Osteocyte (in vitro differentiated cells): ENCODE measurements around the gene ZNF277. TPM values are rescaled to one million over a fixed set of nuclear protein-coding genes. Genes with fewer than 3 reads are reported as not detected.

Source experiments
- DNase-seq: peaks from one replicate; pipeline ENCODE4 v3.0.0; 2021; ENCODE audit warnings: mixed read lengths; ENCODE audit not compliant: unreplicated experiment; ENCODE audit errors: extremely low spot score
- H3K27ac Mint-ChIP-seq: one replicate; pipeline ENCODE4 v1.8.0; 2021; ENCODE audit warnings: mild to moderate bottlenecking, mixed read lengths; ENCODE audit not compliant: unreplicated experiment
- H3K27me3 Mint-ChIP-seq: one replicate; pipeline ENCODE4 v1.8.0; 2021; ENCODE audit warnings: mixed read lengths; ENCODE audit not compliant: unreplicated experiment
- H3K36me3 Mint-ChIP-seq: one replicate; pipeline ENCODE4 v1.8.0; 2021; ENCODE audit warnings: mixed read lengths; ENCODE audit not compliant: unreplicated experiment
- H3K4me1 Mint-ChIP-seq: one replicate; pipeline ENCODE4 v1.8.0; 2021; ENCODE audit warnings: mixed read lengths; ENCODE audit not compliant: unreplicated experiment
- H3K4me3 Mint-ChIP-seq: one replicate; pipeline ENCODE4 v1.8.0; 2021; ENCODE audit warnings: mild to moderate bottlenecking, moderate library complexity, mixed read lengths; ENCODE audit not compliant: unreplicated experiment
- H3K9me3 Mint-ChIP-seq: one replicate; pipeline ENCODE4 v1.8.0; 2021; ENCODE audit warnings: mixed read lengths; ENCODE audit not compliant: unreplicated experiment
- total RNA-seq: library from RNA; stranded (reverse); gene quantifications from 2 replicates; pipeline ENCODE4 v1.2.1, GENCODE V29; 2021
- TF ChIP-seq, protein P1 (sequence below): fragments of 200-600 bp; sonication (generic); IDR thresholded peaks from 2 replicates; pipeline ENCODE4 v1.5.0; 2021; ENCODE audit warnings: antibody characterized with exemption, mild to moderate bottlenecking, moderate library complexity

ZNF277 gene
- total RNA-seq, 1 donor from 2014 or later: 28.1 TPM

DNA sequence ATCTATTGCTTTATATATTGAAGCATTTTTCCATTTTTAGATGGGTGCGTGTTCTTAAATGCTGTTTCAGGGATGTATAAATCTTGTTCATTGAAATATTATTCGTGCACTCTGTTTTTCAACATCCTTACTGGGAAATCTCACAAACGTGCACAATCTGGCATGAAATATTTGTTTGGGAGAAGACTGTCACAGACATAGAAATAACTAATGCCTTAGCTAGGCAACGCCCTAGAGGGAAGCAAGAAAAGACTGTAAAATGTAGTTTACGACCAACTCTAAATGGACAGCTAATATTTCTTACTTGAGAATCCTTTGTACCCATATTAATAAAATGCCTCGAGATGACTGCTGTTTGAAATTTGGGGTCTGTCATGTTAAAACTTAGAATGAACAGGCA lies 9.2 kb upstream of the ZNF277 start:
- no peaks in the 10 kb centered on the region for H3K36me3 Mint-ChIP-seq
- H3K27ac Mint-ChIP-seq: no peak overlapping the region
- DNase-seq: no peak
- TF ChIP-seq, protein P1, sequence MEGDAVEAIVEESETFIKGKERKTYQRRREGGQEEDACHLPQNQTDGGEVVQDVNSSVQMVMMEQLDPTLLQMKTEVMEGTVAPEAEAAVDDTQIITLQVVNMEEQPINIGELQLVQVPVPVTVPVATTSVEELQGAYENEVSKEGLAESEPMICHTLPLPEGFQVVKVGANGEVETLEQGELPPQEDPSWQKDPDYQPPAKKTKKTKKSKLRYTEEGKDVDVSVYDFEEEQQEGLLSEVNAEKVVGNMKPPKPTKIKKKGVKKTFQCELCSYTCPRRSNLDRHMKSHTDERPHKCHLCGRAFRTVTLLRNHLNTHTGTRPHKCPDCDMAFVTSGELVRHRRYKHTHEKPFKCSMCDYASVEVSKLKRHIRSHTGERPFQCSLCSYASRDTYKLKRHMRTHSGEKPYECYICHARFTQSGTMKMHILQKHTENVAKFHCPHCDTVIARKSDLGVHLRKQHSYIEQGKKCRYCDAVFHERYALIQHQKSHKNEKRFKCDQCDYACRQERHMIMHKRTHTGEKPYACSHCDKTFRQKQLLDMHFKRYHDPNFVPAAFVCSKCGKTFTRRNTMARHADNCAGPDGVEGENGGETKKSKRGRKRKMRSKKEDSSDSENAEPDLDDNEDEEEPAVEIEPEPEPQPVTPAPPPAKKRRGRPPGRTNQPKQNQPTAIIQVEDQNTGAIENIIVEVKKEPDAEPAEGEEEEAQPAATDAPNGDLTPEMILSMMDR: no peak
- no peaks in the 10 kb centered on the region for H3K27me3 Mint-ChIP-seq
- no peak overlapping the region for H3K4me3 Mint-ChIP-seq
- H3K9me3 Mint-ChIP-seq: no peaks in the 10 kb centered on the region
- peaks cover 39% of the 10 kb centered on the region for H3K4me1 Mint-ChIP-seq

DNA sequence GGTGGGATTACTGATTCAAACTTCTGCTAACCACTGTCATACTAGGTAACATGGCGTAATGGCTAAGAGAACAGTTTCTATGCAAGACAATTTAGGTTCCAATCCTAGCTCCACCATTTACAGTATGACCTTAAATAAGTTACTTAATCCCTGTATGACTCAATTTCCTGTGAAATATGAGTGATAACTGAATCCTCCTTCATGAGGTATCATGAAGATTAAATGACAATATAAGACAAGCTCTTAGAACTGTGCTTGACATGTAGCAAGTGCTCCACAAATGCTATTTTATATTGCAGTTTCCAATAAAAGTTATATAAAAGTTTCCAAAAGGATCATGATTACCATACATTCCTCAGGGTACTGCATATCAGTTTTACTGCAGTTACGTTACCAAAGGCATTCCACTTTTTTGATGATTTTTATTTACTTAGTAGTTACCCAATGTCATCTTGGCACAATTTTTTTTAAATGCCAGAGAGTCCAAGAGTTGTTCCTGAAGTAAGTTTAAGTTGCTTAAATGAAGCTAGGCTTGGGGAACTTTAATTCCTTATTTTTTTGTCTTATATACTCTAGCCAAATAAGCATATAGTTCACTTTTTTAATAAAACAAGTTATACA lies 7.3 kb upstream of the ZNF277 start:
- no peak for DNase-seq

GRCh38 chr7:112199672-112200071 lies 6.8 kb upstream of the ZNF277 start:
- H3K9me3 Mint-ChIP-seq: no peaks in the 10 kb centered on the region
- no peaks in the 10 kb centered on the region for H3K36me3 Mint-ChIP-seq
- H3K4me1 Mint-ChIP-seq: peaks cover 47% of the 10 kb centered on the region
- TF ChIP-seq, protein P1: no peak
- no peak overlapping the region for H3K4me3 Mint-ChIP-seq
- no peak overlapping the region for H3K27ac Mint-ChIP-seq
- no peaks in the 10 kb centered on the region for H3K27me3 Mint-ChIP-seq
- no peak for DNase-seq

More for the DNA sequence above, 7.3 kb upstream of the ZNF277 start:
- H3K4me1 Mint-ChIP-seq: peaks cover 45% of the 10 kb centered on the region
- no peaks in the 10 kb centered on the region for H3K9me3 Mint-ChIP-seq
- TF ChIP-seq, protein P1: no peak
- no peaks in the 10 kb centered on the region for H3K27me3 Mint-ChIP-seq
- no peaks in the 10 kb centered on the region for H3K36me3 Mint-ChIP-seq
- no peak overlapping the region for H3K27ac Mint-ChIP-seq
- H3K4me3 Mint-ChIP-seq: no peak overlapping the region

DNA sequence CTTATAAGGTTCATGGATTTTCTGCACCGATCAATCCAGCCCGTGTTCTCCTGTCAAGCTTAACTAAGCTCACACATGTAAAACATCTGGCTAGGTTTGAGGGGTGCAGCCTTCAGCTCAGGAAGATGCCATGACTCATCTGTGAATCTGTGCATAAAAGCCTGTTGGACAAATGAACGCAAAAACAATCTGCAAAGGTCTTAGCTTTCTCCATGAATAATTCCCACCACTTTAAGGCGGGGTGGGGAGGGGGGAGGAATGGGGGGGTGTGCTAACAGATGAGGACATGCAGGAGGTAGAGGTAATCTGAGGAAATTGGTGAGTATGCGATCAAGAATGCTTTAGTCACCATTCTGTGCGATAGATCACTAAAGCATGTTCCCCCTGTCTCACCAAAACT lies 5.1 kb upstream of the ZNF277 start:
- Mint-ChIP-seq H3K27ac (peak overlapping the region; percentile 44), H3K9me3 (no peaks in the 10 kb centered on the region), H3K4me1 (peaks cover 47% of the 10 kb centered on the region), H3K4me3 (no peak overlapping the region), H3K36me3 (no peaks in the 10 kb centered on the region), H3K27me3 (no peaks in the 10 kb centered on the region)
- TF ChIP-seq, protein P1: no peak
- no peak for DNase-seq

- H3K4me1 Mint-ChIP-seq: peaks cover 47% of the 10 kb centered on the region
- no peak overlapping the region for H3K4me3 Mint-ChIP-seq
- TF ChIP-seq, protein P1: no peak
- H3K27me3 Mint-ChIP-seq: no peaks in the 10 kb centered on the region
- no peaks in the 10 kb centered on the region for H3K9me3 Mint-ChIP-seq
- no peaks in the 10 kb centered on the region for H3K36me3 Mint-ChIP-seq
- no peak overlapping the region for H3K27ac Mint-ChIP-seq
- DNase-seq: no peak
These were observed 4.7 kb upstream of the ZNF277 start for GRCh38 chr7:112201839-112202238.
